HL-60/S4 (cell line): Measurements from ENCODE around the gene CD109.
"Not testable (repeated sequence)": the region's sequence is repeated elsewhere in the genome, so short reads cannot be mapped to it uniquely, and the experiment has no call there.

Experiments
- in situ Hi-C: fragments of 300-500 bp; cut with MboI; formaldehyde crosslinking; loops from 2 replicates; pipeline ENCODE4 v1.14.3; 2022; ENCODE audit warnings: low sequenced_read_pairs

The CD109 gene

DNA sequence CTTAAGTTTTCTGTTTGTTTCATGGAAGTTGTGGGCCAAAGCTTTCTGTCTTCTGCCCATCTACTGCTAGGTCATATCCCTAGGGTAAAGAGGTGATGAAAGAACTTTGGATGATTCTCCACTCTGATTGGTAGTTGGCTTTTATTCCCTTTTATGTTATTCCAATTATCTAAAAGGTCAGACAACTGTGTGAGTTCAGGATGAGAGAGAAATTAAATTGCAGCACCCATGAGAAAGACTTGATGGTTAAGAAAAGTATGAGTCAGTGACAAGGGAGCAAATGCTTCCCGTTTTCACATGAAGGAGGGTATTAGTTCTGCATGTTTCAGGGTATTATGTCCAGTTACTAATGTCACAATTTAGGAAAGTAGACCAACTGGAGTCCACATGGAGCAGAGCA is 136.3 kb downstream of the CD109 start:
- in situ Hi-C loops, result no loop called here

DNA sequence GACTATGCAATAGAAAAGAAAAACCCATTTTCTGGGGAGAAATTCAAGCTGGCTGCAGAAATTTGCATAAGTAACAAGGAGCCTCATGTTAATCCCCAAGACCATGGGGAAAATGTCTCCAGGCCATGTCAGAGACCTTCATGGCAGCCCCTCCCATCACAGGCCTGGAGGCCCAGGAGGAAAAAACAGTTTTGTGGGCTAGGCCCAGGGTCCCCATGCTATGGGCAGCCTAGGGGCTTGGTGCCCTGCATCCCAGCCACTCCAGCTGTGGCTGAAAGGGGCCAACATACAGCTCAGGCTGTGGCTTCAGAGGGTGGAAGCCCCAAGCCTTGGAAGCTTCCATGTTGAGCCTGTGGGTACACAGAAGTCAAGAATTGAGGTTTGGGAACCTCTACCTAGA is 148.7 kb downstream of the CD109 start:
- in situ Hi-C loops, result not testable (repeated sequence)

GRCh38 chr6:73851048-73851447 is 155.0 kb downstream of the CD109 start:
- in situ Hi-C loops, result not testable (repeated sequence)

DNA sequence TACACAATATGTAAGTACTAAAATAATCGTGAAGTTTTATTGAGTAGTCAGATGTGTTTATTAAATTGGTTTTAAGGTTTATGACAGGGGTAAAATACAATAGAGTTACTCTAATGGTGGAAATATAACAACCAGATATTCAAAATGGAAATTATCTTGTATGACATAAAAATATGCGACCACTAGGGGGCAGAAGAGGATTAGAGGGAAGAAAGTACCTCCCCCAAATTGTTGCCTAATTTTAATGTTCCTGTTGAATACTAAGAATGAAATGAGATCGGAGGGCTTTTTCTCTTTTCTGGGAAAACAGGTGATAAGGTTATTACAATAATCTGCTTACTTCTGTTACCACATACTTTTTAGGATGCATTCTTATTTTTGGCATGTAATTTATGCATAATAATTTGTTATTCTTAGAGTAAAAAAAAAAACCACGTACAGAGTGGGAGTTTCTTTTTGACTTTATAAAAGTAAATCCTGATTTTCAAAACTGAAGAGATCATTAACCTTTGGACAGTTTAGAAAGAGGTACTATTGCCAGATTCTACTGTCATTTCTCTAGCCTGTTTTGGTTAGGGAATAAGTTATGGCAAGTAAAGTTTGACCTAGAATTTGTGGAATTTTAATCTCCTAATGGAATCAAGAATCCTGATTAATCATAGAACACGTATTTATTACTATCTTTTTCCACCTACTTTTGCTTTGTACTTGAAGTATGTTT is 159.2 kb downstream of the CD109 start:
- in situ Hi-C loops, result no loop called here

- in situ Hi-C loops, result no loop called here
Measured at GRCh38 chr6:73857341-73857890, 161.4 kb downstream of the CD109 start.

DNA sequence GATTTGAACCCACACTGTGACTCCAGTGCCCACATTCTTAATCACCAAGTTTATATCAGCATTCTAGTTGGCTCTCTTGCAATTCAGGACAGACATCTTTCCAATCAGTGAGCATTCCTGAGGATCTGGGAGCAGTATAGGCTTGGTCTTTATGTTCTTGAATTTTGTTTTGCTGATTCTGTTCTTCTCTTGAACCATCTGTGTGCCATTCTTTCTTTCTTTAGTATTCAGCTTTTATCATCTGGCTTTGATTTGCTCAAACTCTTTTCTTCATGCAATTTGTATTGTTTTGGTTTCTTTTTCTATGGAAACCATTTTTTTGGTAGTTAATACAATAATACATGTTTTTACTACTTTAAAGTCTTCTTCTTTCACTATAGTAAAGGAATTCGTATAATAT is 162.4 kb downstream of the CD109 start:
- in situ Hi-C loops, result no loop called here

GRCh38 chr6:73860303-73860702 is 164.3 kb downstream of the CD109 start:
- in situ Hi-C loops, result no loop called here

DNA sequence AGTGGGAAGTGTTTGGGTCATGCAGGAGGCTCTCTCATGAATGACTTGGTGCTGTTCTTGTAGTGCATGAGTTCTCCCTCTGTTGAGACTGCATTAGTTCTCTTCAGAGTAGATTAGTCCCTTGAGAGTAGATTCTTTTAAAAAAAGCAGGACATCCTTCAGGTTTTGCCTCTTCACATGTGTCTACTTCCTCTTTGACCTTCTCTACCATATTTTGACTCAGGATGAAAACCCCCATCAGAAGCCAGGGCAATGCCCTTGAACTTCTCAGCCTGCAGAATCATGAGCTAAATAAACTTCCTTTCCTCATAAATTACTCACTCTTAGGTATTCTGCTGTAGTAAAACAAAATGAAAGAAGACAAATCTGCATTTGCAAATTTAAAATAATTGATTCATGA is 170.3 kb downstream of the CD109 start:
- in situ Hi-C loops, result no loop called here

DNA sequence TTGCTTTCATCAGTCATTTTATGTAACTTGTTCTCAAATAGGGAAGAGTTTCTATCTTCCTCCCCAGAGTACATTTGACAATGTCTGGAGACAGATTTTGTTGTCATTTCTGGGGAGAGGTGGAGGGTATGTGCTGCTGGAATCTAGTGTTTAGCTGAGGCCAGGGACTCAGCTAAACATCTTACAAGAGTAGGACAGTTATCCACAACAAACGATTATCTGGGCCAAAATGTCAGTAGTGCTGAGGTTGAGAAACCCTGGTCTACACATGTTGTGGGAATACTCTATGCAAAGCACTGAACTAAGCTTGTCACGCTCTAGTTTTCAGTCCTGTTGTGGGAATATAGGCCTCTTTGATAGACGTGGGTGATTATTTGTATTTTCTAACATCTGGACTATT is 171.4 kb downstream of the CD109 start:
- in situ Hi-C loops, result no loop called here

GRCh38 chr6:73870907-73871306 is 174.9 kb downstream of the CD109 start:
- in situ Hi-C loops, result no loop called here

DNA sequence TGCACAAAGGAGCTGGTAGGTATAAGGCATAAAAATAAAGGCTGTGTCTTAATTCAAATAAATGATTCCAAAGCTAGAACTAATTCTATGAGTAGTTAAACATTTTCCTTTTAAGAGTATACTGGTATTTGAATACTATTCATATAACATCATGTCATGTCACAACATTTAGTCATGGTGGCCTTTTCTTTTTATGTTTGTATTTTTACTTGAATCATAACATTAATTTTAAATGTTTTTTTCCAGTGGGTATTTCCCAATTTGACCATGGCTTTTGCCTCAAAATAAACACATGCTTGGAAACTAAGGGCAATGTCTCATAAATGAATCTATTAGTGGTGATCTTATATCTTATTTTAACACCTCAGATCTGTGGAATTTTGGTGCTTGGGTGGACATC is 177.1 kb downstream of the CD109 start:
- in situ Hi-C loops, result no loop called here
